DMS53 (cell line): ENCODE measurements around the gene HIPK3.
"Not testable (repeated sequence)": the region's sequence is repeated elsewhere in the genome, so short reads cannot be mapped to it uniquely, and the experiment has no call there.

Experiments
- DNase-seq: peaks from one replicate; lab custom pipeline; 2025; lab: John Stamatoyannopoulos, UW

Gene HIPK3

DNA sequence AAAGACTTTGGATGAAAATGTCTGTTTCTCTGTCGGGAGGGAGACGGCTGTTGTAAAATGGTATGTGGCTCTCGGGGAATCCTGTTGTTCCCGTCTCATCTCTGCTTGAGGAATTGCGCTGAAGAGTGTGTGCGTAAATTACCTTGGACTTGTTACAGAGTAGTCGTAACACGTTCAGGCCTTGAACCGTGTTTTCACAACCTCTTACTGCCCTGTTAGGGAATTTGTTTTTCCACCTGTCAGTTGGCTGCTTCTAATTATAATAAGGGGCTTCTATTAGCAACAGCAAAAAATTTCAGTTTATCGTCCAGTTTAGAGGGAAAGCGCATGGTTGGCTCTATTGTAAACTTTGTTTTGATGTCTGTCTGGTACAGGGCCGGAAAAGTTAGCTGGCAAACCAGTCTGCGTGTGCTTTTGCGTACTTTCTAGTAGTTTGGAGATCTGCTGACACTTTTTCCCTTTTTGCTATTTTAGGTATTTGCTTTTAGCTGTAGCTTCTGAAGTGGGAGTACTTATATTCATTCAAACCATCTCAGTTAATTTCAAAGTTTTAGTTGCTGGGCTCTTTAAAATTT is 1.5 kb downstream of the HIPK3 start:
- no peak for DNase-seq

DNA sequence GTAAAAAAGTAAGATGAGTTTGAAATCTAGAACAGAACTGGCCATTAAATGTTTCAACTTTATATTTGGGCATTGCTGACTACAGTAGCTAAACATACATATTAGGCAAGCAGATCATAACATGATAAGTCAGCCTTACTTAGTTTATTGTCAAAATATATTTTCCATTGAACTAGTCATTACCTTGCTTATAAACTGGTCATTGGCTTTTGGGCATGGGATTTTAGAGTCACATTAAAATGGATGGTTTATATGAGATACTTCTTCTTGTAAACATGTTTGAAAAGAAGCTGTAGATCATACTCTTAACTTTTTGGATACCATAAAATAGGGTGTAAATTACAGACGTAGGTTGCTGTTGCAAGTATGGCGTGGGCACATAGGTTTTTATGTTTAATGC is 2.7 kb downstream of the HIPK3 start:
- DNase-seq = no peak

DNA sequence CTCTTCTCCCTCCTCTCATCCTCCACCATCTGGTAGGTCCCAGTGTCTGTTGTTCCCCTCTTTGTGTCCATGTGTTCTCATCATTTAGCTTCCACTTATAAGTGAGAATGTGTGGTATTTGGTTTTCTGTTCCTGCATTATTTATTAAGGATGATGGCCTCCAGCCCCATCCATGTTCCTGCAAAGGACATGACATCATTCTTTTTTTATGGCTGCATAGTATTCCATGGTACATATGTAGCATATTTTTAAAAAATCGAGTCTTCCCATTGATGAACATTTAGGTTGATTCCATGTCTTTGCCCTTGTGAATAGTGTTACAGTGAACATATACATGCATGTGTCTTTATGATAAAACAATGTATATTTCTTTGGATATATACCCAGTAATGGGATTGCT is 4.2 kb downstream of the HIPK3 start:
- DNase-seq = not testable (repeated sequence)

DNA sequence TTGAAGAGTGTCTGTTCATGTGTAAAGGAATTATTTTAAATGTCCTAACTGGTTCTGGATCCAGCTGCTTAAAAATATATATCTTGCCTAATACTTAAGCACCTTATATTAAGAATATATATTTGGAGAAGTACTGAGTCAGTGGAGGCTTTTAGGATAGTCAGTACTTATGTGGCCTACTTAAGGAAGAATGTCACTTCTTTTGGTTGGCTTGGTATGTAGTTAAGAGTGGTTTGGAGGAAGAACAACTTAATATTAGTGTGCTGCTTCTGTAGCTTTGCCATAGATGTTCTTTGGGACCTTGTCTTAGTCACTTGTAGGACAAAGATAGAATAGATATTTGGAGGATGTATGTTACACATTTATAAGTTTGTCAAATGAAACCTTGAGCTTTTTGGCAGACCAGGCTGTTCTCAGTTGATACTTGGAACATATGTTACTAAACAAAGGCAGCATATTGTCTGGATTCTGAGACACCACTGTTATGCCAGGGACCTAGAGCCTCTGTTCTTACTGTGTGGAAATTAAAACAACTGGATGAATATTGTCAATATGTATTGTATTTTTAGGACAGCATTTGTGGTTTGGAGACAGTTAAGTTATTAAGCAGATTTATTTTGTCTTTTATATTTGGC is 4.9 kb downstream of the HIPK3 start:
- DNase-seq = no peak

DNA sequence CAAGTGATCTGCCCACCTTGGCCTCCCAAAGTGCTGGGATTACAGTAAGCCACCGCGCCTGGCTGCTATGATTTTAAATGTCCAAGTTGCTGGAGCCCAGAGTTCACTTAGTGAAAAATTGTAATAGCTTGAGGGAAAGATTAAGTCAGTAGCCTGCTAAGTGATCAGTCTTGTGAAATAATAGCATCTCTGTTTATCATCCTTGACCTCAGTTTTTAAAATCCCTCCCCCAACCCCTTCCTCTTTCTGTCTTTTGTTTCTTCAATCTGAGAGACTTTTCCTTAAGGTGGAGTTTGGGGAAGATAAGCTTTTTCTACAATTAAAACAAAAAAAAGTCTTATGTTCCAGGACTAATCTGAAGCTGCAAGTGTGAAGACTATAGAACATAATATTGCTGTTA is 6.4 kb downstream of the HIPK3 start:
- no peak for DNase-seq

DNA sequence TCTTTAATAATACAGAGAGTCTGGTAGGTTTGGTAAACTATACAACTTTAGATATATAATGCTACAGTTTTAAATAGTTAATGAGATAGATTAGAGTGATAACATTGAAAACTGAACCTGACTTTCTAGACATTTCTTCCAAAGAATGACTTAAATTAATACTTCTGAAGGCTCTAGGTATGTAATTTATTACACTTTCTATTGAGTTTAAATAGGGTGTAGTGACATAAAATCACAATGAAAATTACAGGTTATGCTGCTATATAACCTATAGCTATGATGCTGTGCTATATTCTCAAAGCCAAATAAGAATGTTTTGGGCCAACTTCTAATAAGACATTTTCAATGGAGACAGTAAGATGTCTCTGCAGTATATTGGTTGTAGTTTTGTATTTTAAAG is 7.7 kb downstream of the HIPK3 start:
- DNase-seq = no peak

DNA sequence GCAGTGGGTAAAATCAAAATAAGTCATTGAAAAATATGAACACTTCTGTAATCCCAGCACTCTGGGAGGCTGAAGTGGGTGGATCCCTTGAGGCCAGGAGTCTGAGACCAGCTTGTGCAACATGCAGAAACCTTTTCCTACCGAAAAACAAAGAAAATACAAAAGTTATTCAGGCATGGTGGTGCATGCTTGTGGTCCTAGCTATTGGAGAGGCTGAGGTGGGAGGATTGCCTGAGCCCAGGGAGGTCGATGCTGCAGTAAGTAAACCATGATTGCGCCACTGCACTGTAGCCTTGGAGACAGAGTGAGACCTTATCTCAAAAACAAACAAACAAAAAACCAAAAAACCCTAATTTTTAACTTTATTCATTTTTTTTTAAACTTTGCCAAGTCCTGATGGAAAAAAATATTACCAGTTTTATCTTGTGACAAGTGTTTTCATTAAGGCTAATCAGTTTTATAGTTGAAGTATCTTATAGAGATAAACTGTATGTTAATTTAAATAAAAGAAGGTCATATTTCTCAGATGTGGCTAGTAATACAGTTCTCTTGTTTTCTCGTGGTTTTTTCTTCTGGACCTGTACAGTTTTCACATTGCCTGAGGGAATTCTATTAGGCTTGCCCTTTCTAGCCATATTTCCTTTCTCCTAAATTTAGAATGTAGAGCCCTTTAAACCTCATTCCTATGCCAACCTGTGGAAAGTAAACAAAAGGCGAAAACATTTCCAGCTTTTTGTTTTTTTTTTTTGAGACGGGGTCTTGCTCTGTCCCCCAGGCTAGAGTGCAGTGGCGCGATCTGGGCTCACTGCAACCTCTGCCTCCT is 9.4 kb downstream of the HIPK3 start:
- DNase-seq = peak; percentile 2

DNA sequence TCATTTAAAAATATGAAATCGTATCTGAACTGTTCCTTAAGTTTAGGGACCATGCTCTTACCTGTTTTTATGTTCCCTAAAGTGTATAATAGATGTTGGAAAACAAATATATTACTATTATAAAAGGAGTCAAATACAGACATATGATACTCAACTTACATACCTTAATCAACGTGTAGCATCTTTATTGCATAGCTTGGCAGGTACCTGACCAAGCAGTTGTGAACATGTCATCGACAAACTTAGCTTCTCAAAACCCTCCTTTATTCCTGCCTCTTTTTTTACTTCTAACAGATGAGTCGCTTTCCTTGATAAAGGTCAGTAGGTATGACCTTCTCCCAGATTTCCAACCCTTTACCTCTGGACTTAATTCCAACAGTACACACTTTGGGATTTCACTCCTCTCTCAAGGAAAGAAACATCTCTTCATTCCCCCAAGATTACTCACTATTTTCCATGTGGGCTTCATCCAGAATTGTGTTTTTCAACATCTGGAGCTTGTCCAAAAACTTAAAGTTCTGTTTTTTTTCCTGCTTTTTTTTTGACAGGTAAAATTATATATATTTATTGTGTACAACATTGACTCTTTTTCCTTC is 11.9 kb downstream of the HIPK3 start:
- DNase-seq = no peak

DNA sequence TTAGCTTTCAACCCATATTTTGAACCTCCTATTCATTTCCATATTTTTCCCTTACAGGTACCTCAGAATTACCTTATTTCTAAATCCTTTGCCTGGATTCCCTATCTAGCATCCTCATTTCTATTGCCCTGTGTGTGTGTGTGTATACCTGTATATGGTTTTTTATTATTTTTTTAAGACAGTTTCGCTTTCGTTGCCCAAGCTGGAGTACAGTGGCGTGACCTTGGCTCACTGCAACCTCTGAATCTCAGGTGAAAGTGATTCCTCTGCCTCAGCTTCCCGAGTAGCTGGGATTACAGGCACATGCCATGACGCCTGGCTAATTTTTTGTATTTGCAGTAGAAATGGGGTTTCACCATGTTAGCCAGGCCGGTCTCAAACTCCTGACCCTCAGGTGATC is 12.6 kb downstream of the HIPK3 start:
- no peak for DNase-seq

DNA sequence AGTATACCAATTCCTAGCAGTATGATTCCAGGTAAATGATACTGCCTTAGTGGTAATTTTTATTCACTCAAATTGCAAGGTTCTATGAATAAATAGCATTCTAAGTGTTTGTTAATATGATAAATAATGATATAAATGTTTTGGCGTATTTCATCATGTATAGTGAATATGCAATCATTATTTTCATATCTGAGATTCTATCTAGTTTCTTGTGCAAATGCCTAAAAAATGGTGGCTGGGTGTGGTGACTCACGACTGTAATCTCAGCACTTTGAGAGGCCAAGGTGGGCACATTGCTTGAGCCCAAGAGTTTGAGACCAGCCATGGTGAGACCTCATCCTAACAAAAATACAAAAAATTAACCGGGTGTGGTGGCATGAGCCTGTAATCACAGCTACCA is 13.9 kb downstream of the HIPK3 start:
- no peak for DNase-seq

DNA sequence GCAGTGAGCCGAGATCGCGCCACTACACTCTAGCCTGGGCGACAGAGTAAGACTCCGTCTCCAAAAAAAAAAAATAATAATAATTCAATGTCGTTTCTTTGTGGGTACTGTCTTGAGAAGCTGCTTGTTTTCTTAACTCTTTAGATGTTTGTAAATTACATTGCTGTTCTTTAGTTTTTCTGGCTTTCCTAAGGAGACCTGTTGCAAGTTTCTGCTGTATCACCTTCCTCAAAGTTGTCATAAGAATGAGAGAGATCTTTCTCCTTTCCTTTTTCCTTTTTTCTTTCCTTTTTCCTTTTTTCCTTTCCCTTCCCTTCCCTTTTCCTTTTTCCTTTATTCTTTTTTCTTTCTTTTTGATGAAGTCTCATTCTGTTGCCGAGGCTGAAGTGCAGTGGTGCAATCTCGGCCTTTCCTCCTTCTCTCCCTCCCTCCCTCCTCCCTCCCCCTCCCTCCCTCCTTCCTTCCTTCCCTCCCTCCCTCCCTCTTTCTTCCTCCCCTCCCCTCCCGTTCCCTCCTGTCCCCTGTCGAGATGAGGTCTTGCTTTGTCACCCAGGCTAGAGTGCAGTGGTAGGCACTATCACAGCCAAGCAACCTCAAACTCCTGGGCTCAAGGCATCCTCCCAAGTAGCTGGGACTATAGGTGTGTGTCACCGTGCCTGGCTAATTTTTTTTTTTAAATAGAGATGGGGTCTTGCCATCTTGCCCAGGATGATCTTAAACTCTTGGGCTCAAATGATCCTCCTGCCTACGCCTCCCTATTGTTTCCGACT is 15.3 kb downstream of the HIPK3 start:
- DNase-seq = no peak

DNA sequence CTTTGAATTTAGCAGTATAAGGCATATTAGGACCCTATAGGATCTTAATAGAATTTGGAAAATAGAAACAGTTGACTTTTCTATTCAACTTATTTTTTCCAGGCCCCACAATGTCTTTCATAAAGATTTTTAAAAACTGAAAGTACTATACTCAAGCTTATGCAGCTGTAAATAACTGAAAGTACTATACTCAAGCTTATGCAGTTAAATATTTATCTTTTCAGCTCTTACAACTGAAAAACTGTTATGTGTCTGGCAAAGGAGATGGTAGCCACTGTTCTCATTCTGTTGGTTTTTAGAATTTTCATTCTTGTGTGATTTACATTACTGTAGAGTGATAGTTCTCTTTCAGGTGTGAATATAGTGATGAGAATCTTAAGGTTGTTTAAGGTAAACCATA is 16.5 kb downstream of the HIPK3 start:
- no peak for DNase-seq

DNA sequence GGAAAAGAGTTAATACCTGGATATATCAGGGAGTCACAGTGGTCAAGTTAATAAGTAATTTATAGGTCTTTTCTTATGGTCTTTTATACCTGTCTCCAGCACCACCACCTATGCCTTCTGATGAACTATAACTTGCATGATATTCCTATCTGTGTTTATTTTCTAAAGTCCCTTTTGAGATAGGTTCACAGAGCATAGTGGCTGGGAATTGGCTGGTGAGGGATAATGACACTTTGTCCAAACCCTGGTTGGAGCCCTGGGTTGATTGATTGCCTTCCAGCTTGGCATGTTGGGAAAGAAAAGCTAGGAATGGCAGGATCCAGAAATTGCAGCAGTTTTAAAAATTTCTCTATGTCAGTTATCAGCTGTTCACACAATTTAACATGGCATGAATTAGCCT is 23.2 kb downstream of the HIPK3 start:
- DNase-seq = no peak

DNA sequence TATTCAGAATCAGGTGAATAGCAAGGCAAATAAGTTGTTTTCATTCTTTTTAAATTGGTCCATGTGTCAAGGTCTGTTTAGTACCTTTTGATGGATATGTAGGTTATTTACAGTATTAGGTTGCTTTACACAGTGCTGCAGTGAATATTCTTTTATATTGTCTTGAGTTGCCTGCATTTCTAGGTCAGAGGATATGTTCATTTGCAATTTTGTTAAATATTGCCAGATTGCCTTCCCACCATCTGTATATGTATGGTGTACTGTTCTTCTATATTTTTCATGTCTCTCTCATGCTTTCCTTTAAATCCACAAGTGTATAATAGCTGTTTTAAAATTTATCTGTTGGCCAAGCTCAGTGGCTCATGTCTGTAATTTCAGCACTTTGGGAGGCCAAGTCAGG is 24.6 kb downstream of the HIPK3 start:
- DNase-seq = no peak

DNA sequence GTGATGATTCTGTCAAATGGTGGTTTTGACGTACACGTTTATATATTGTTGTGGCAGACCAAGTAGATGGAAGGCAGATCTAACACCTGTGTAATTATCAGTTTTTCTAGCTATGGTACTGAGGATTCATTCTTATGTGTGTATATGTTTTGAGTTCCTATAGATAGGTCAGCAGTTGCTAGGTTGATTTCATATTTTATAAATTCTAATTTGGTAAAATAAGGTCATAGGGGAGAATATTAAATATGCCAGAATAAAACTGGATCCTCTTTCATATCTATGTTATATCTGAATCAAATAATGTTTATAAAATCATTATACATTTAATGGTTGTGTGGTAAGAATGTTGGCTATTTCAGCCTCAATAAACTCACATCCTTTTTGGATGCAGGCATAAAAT is 27.6 kb downstream of the HIPK3 start:
- no peak for DNase-seq

DNA sequence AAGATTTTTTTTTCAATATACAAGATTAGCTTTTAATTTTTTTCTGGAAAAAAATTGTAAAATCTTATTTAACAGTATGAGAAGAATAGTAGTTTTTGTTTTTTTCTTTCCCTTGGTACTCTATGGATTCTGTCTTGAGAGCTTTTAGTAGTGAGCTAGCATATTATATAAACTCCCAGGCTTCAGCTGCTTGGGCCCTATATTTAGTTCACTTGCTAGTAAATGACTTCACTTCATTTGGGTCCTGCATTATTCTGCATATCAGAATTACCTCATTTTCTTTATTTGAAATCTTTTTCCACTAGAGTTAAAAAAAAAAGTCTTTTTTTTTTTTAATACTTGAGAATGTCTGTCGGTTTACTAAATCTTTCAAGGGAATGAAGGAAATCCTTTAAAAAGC is 33.1 kb downstream of the HIPK3 start:
- DNase-seq = no peak

DNA sequence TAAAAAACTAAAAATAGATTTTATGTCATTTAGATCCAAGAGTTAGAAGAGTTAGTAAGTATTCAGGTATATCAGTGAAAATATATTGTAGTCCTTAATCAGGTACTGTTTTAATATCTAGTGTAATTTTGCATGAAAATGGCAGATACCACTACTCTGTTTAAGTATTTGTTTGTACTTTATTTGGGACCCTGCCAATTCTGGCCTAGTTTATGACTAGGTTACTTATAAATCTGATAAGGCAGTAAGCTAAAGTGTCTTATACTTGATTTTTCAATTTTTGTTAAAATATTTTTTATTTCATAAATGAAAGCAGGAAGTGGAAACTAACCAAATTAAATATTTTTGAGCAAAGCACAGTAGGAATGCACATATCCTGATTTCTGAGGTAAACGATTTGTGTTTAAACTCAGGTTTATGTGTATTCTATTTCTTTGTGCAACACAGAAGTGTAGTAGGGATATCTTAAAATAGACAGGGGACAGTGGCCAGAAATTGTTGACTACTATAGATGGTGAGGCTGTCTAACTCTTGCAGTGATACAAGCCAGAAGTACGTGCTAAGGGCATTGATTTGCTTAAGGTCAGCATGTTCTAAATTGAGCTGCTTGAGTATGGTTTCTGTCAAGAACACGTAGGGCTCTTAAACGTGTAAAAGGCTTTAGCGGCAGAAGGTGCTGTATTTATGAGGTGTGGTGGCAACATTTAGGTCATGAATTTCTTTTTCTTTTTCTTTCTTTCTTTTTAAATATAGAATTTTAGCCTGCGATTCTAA is 34.0 kb downstream of the HIPK3 start:
- no peak for DNase-seq

DNA sequence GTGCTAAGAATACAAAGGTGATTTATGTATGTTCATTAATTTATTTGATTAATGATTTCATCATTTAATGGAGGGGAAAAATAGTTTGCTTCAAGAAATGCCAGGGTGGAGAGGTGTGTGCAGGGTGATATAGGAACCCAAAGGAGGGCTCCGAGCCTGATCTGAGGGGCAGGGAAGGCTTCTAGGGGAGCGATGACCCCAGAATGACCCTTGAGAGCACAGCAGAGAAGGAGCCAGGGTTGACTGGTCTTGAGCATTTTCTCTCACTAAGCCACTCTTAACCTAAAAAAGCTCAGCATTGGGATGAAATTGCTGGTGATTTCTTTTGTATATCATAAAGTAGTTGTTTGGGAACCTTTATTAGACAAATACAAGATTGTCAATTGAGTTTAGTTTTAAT is 35.1 kb downstream of the HIPK3 start:
- no peak for DNase-seq

DNA sequence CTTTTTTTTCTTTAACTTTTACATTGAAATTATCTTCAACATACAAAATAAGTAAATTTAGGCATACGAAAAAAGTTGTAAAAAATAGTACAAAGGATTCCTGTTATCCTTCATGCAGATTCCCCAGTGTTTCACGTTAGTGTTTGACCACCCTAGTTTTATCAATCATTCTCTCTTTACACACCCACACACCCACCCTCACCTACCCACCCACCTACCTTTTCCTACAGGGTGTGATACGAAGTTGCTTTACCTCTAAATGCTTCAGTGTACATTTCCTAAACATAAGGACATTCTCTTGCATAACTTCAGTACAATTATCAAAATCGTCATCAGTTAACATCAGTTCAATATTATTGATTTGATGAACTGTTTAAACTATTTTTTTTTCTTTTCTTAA is 37.0 kb downstream of the HIPK3 start:
- no peak for DNase-seq

DNA sequence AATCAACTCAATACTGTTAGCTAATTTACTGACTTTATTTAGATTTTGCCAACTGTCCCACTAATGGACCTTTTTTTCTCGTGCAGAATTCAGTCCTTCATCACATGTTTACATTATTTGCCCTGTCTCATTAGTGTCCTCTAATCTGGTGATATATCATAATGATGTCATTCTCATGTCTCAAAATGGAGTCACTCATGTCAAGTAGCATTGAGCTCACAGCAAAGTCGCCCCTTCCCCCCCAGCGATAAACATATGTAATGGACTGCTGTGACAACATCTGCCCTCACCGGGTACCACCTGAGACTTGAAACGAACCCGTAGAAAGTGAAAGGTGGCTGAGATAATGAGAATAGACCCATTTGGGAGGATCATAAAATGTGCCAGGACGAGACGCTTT is 37.6 kb downstream of the HIPK3 start:
- no peak for DNase-seq

DNA sequence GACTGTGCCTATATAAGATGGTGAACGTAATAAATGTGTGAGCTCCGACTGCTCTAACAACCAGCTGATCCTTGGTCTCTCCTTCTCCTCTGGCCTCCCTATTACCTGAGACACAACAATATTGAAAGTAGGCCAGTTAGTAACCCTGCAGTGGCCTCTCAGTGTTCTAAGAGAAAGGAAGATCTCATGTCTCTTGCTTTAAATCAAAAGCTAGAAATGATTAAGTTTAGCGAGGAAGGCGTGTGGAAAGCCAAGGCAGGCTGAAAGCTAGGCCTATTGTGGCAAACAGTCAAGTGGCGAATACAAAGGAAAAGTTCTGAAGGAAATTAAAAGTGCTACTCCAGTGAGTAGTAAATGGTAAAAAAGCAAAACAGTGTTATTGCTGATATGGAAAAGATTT is 39.5 kb downstream of the HIPK3 start:
- no peak for DNase-seq

DNA sequence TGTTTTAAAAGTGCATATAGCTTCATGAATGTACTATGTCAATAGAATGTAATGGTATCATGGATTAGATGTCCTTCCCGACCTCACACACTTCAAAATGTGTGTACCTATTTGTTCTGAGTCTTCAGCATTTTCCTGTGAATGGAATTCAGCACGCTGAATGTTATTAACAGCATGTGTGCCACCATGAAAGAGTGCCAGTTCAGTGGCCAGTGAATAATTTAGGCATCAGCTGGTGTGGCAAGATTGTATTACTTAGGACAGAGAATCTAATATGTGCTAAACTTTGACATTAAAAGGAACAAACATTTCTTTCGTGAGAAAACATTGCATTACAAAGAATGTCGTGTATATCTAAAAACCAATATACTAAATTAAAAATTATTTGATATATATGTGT is 46.4 kb downstream of the HIPK3 start:
- no peak for DNase-seq
